ENCODE measurements around the gene PDP2.

- TF ChIP-seq POLR2A (IDR thresholded peaks at IDR 0.05), result no peak
- no peak for TF ChIP-seq CTCF (IDR thresholded peaks at IDR 0.05)
Observed at GRCh38 chr16:66940236-66940635, 59.9 kb downstream of the PDP2 start.
